Endothelial cell of umbilical vein (primary cell): ENCODE data around the gene KCNK16. TPM values are rescaled to one million over a fixed set of nuclear protein-coding genes. Genes with fewer than 3 reads are reported as not detected.

Experiments used
- BruUV-seq: library from RNA; stranded (reverse); fragments of 400-500 nt; replicated peaks from 2 replicates; lab custom pipeline; 2021; lab: Mats Ljungman, UMichigan
- CTCF ChIA-PET: fragments of 300-600, 350-600 bp; sonication (Branson Sonifier 250); formaldehyde crosslinking; loops from one replicate; lab custom pipeline; 2021; ENCODE audit warnings: antibody characterized with exemption, inconsistent platforms; lab: Charles Lee
- POLR2A ChIA-PET: fragments of 300-600, 350-600 bp; sonication (Branson Sonifier 250); formaldehyde crosslinking; loops from one replicate; lab custom pipeline; 2021; ENCODE audit warnings: antibody characterized with exemption, inconsistent platforms; lab: Charles Lee
- DNase-seq: peaks from one replicate; pipeline ENCODE4 v3.0.0-alpha.2; 2011; ENCODE audit warnings: low read depth, low spot score
- FAIRE-seq: peaks from 2 replicates; lab custom pipeline; 2011; peaks lifted over from hg19 to GRCh38; lab: Jason Lieb, UNC
- H2AFZ ChIP-seq: 2 replicates; pipeline ENCODE4 v1.6.0; 2012; ENCODE audit warnings: low read depth, low read length, control low read depth, inconsistent platforms
- H3K27ac ChIP-seq: 2 replicates; pipeline ENCODE4 v1.5.1; 2011; ENCODE audit warnings: low read depth, mild to moderate bottlenecking, control low read depth, low read length, moderate library complexity; ENCODE audit not compliant: insufficient read depth
- H3K27me3 ChIP-seq, 2 experiments: 2 replicates each; pipeline versions ENCODE4 v1.6.0 to v1.6.1; 2011; ENCODE audit warnings: low read length in 2 of 2, mixed read lengths in 1 of 2; ENCODE audit not compliant: control insufficient read depth in 2 of 2, insufficient read depth in 2 of 2
- H3K36me3 ChIP-seq, 2 experiments: 2 replicates in 1 of 2; 3 replicates in 1 of 2; pipeline ENCODE4 v1.5.1; 2011; ENCODE audit warnings: low read length in 2 of 2, mild to moderate bottlenecking in 1 of 2, moderate library complexity in 1 of 2; ENCODE audit not compliant: control insufficient read depth in 2 of 2, insufficient read depth in 2 of 2; ENCODE audit errors: extremely low read depth in 1 of 2
- H3K4me1 ChIP-seq: 3 replicates; pipeline ENCODE4 v1.5.1; 2011; ENCODE audit warnings: mild to moderate bottlenecking, low read length; ENCODE audit not compliant: control insufficient read depth, insufficient read depth; ENCODE audit errors: extremely low read depth
- H3K4me2 ChIP-seq: 2 replicates; pipeline ENCODE4 v1.6.1; 2011; ENCODE audit warnings: low read length, control low read depth, mixed read lengths; ENCODE audit not compliant: insufficient read depth
- H3K4me3 ChIP-seq, 3 experiments: fragments of 200-600 bp in 1 of 3; sonication (generic), shearing (Covaris generic) in 1 of 3; replicated peaks in 1 of 3; 2 replicates each; pipeline ENCODE4 v1.5.1; 2011 to 2016; ENCODE audit warnings: control low read depth in 3 of 3, low read length in 3 of 3, mild to moderate bottlenecking in 2 of 3, inconsistent platforms in 1 of 3, low read depth in 1 of 3, moderate library complexity in 1 of 3; ENCODE audit not compliant: insufficient read depth in 1 of 3
- H3K79me2 ChIP-seq: 2 replicates; pipeline ENCODE4 v1.6.0; 2012; ENCODE audit warnings: low read length, inconsistent platforms; ENCODE audit not compliant: control insufficient read depth, insufficient read depth
- H3K9ac ChIP-seq: replicated peaks from 2 replicates; pipeline ENCODE3; 2011; ENCODE audit warnings: low read length, control low read depth; ENCODE audit not compliant: insufficient read depth; ENCODE audit errors: extremely low read depth
- H3K9me1 ChIP-seq: replicated peaks from 3 replicates; pipeline ENCODE4 v1.6.0; 2011; ENCODE audit warnings: mild to moderate bottlenecking, low read length; ENCODE audit not compliant: control insufficient read depth, insufficient read depth; ENCODE audit errors: extremely low read depth
- H3K9me3 ChIP-seq: replicated peaks from 2 replicates; pipeline ENCODE4 v1.5.1; 2012; ENCODE audit warnings: low read length, inconsistent platforms; ENCODE audit not compliant: control insufficient read depth, insufficient read depth
- H4K20me1 ChIP-seq: replicated peaks from 2 replicates; pipeline ENCODE3; 2011; ENCODE audit warnings: mild to moderate bottlenecking, low read length; ENCODE audit not compliant: control insufficient read depth, insufficient read depth; ENCODE audit errors: extremely low read depth
- CTCF ChIP-seq, 2 donors: IDR thresholded peaks; 1 replicate in 1 of 2; 2 replicates in 1 of 2; pipeline ENCODE4 v1.5.1; 2011; ENCODE audit warnings: low read length in 2 of 2, mild to moderate bottlenecking in 2 of 2, moderate library complexity in 2 of 2, control low read depth in 1 of 2, inconsistent platforms in 1 of 2, low read depth in 1 of 2; ENCODE audit not compliant: insufficient read depth in 1 of 2; ENCODE audit errors: extremely low read depth in 1 of 2
- EZH2 ChIP-seq: IDR thresholded peaks from 2 replicates; pipeline ENCODE4 v1.6.1; 2012; ENCODE audit warnings: borderline replicate concordance, low read depth, mild to moderate bottlenecking, moderate library complexity, low read length, inconsistent platforms; ENCODE audit not compliant: severe bottlenecking
- FOS ChIP-seq: IDR thresholded peaks from 2 replicates; pipeline ENCODE4 v1.6.1; 2011; ENCODE audit warnings: mild to moderate bottlenecking, low read length, moderate library complexity, borderline replicate concordance; ENCODE audit not compliant: insufficient read depth
- GATA2 ChIP-seq: IDR thresholded peaks from 2 replicates; pipeline ENCODE4 v1.7.0; 2011; ENCODE audit warnings: low read depth, mild to moderate bottlenecking, moderate library complexity, mixed read lengths, low read length; ENCODE audit not compliant: insufficient read length, insufficient read depth
- JUN ChIP-seq: IDR thresholded peaks from 2 replicates; pipeline ENCODE4 v1.6.1; 2011; ENCODE audit warnings: borderline replicate concordance, low read depth; ENCODE audit not compliant: insufficient read length, insufficient read depth
- MAX ChIP-seq: IDR thresholded peaks from 2 replicates; pipeline ENCODE4 v1.6.1; 2011; ENCODE audit not compliant: insufficient read depth, insufficient read length
- MYC ChIP-seq: IDR thresholded peaks from one replicate; pipeline ENCODE4 v1.6.1; 2011; ENCODE audit warnings: mild to moderate bottlenecking, low read depth, low read length
- POLR2A ChIP-seq: IDR thresholded peaks from 2 replicates; pipeline ENCODE4 v1.6.1; 2012; ENCODE audit warnings: low read depth, mild to moderate bottlenecking, control low read depth, low read length
- POLR2AphosphoS5 ChIP-seq: IDR thresholded peaks from 2 replicates; pipeline ENCODE4 v1.6.1; 2012; ENCODE audit warnings: low read depth, mild to moderate bottlenecking, control low read depth, low read length, moderate library complexity; ENCODE audit not compliant: insufficient read depth
- dilution Hi-C: fragments of 300-500 bp; cut with MboI; formaldehyde crosslinking; loops from one replicate; pipeline ENCODE4 v1.15.0; 2019; ENCODE audit warnings: low sequenced_read_pairs; ENCODE audit not compliant: extremely low pct_ligation_motif_present
- intact Hi-C: fragments of 100-400 bp; cut with micrococcal nuclease; formaldehyde crosslinking; loops from one replicate; pipeline ENCODE4 v1.10.0; 2022
- polyA plus RNA-seq, 4 experiments: library from polyadenylated mRNA; depleted of rRNA in 3 of 4; stranded (reverse) in 3 of 4; unstranded in 1 of 4; fragments of >200 nt; gene quantifications; 2 replicates each; pipeline versions ENCODE4 v1.2.1 to v1.2.3, GENCODE V29; 2011 to 2012; ENCODE audit warnings: missing spikeins in 1 of 4
- total RNA-seq: library from RNA; stranded (reverse); gene quantifications from 2 replicates; pipeline ENCODE4 v1.2.3, GENCODE V29; 2021

The KCNK16 gene
- total and polyA plus RNA-seq, 2 donors (not counting 3 experiments of a cell fraction or from before 2014, with no cell fraction given) = not detected

GRCh38 chr6:39294899-39295298, 27.6 kb downstream of the KCNK16 start:
- TF ChIP-seq JUN = no peak
- Histone ChIP-seq H2AFZ (no peak overlapping the region), H3K9me1 (no peaks in the 10 kb centered on the region), H3K36me3 (no peaks in the 10 kb centered on the region), H4K20me1 (no peaks in the 10 kb centered on the region), H3K9me3 (no peaks in the 10 kb centered on the region), H3K27me3 (no peaks in the 10 kb centered on the region), H3K79me2 (no peaks in the 10 kb centered on the region), H3K4me1 (no peaks in the 10 kb centered on the region), H3K9ac (no peak overlapping the region), H3K4me3 (no peak overlapping the region), H3K27ac (no peak overlapping the region), H3K4me2 (no peak overlapping the region)
- FAIRE-seq = no peak
- intact Hi-C loops (no loop called here), dilution Hi-C loops (no loop called here)
- CTCF ChIA-PET = interaction anchor here (1.5 kb wide), 1 partner anchor 8 kb away, joined by 4 read pairs; no protein-coding TSS in a partner anchor
- POLR2A ChIA-PET = no interaction called here
- no TSS peak for BruUV-seq
- DNase-seq = no peak

GRCh38 chr6:39294133-39294532, 28.4 kb downstream of the KCNK16 start:
- Histone ChIP-seq H3K4me2 (no peak overlapping the region), H3K27ac (no peak overlapping the region), H3K9me1 (no peaks in the 10 kb centered on the region), H3K79me2 (no peaks in the 10 kb centered on the region), H3K4me1 (no peaks in the 10 kb centered on the region), H3K36me3 (no peaks in the 10 kb centered on the region), H3K4me3 (no peak overlapping the region), H3K9me3 (no peaks in the 10 kb centered on the region), H3K27me3 (no peaks in the 10 kb centered on the region), H4K20me1 (no peaks in the 10 kb centered on the region), H3K9ac (no peak overlapping the region), H2AFZ (no peak overlapping the region)
- no TSS peak for BruUV-seq
- intact Hi-C loops (no loop called here), dilution Hi-C loops (no loop called here)
- CTCF ChIA-PET = interaction anchor here (1.5 kb wide), 1 partner anchor 9 kb away, joined by 4 read pairs; no protein-coding TSS in a partner anchor
- DNase-seq (no peak), FAIRE-seq (no peak)
- no peak for TF ChIP-seq EZH2
- no peak for TF ChIP-seq MYC
- no peak for TF ChIP-seq MAX
- TF ChIP-seq GATA2 = no peak
- TF ChIP-seq FOS = no peak
- TF ChIP-seq CTCF (IDR thresholded peaks at IDR 0.05; ENCODE audit: extremely low read depth in 1 of 2, insufficient read depth in 1 of 2, low read depth in 1 of 2, low read length in 2 of 2) = no peak
- TF ChIP-seq POLR2A = no peak
- no peak for TF ChIP-seq POLR2AphosphoS5
- no peak for TF ChIP-seq JUN
- POLR2A ChIA-PET = no interaction called here
